ENCODE data around the gene NEU1. TPM values are rescaled to one million over a fixed set of nuclear protein-coding genes. Genes with fewer than 3 reads are reported as not detected.
"Not testable (repeated sequence)": the region's sequence is repeated elsewhere in the genome, so short reads cannot be mapped to it uniquely, and the experiment has no call there.

Gene NEU1
- total RNA-seq, 6 experiments from 2014 or later, result 35.8 to 48.6 (median 40.9) TPM

DNA sequence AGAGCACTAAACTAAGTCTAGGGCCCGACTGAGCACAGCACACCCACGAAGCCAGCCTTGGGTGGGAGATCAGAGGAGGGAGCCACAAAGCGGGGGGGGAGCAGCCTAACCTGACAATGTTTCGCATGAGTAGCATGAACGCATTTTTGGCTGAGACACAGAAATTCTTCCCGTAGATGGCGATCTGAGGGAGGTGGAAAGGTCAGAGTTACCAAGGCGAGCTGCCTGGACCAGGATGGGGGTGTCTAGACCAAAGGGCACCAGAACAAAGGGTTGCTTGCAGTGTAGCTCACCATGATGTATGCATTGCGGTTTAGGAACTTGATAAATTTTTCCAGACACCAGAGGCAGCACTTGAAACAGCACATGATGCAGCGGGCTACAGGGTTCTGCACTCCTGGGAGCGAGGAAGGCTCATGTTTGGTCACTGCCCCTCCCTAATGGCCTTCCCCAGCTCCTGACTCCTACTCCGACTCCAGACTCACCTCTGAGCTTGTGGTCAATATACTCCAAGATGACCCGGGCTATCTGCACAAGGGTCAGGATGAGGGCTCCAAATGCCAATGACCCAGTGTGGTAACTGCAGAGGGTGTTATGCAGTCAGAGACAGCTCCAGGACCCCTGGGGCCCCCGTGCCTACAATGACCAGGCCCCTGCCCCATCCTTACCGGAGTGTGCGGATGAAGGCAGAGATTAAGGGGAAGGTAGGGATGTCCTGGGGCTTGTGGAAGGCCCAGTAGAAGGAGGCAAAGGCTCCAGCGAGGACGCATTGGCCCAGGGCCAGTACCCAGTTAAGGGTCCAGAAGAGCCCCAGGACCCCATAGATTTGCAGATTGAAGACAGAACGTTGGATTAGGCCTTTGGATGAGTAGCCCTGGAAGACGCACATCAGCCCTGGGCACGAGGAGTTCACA is 2.8 kb upstream of the NEU1 start:
- DNase-seq, result no peak
- Mint-ChIP-seq H3K9me3 (no peaks in the 10 kb centered on the region), H3K36me3 (ENCODE audit: low read depth) (no peaks in the 10 kb centered on the region), H3K4me1 (ENCODE audit: low read depth) (peaks cover 25% of the 10 kb centered on the region), H3K4me3 (no peak overlapping the region), H3K27ac (no peak overlapping the region), H3K27me3 (ENCODE audit: insufficient read depth) (peaks cover 6% of the 10 kb centered on the region)
- TF ChIP-seq, protein P1, sequence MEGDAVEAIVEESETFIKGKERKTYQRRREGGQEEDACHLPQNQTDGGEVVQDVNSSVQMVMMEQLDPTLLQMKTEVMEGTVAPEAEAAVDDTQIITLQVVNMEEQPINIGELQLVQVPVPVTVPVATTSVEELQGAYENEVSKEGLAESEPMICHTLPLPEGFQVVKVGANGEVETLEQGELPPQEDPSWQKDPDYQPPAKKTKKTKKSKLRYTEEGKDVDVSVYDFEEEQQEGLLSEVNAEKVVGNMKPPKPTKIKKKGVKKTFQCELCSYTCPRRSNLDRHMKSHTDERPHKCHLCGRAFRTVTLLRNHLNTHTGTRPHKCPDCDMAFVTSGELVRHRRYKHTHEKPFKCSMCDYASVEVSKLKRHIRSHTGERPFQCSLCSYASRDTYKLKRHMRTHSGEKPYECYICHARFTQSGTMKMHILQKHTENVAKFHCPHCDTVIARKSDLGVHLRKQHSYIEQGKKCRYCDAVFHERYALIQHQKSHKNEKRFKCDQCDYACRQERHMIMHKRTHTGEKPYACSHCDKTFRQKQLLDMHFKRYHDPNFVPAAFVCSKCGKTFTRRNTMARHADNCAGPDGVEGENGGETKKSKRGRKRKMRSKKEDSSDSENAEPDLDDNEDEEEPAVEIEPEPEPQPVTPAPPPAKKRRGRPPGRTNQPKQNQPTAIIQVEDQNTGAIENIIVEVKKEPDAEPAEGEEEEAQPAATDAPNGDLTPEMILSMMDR (IDR thresholded peaks at IDR 0.05), result no peak

DNA sequence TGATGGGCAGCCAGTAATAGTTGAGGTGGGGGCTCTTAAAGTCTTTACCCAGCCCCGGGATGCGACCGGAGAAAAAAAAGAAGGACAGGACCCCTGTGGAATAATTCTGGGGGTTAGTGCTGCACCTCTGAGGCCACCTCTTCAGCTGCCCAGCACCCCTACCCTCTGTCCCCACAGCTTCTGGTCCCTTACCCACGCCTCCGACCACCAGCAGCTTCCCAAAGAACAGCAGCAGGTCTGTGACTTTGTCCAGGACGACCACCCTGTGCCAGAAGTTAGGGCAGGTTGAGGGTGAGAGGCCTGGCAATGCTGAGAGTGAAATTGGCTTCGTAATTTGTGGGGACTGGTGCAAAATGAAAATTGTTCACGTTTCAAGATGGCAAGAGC is 2.2 kb upstream of the NEU1 start:
- H3K36me3 Mint-ChIP-seq (ENCODE audit: low read depth), result no peaks in the 10 kb centered on the region
- H3K4me3 Mint-ChIP-seq, result no peak overlapping the region; the same call in 1 of the 2 replicates
- peaks cover 6% of the 10 kb centered on the region for H3K27me3 Mint-ChIP-seq (ENCODE audit: insufficient read depth)
- peaks cover 25% of the 10 kb centered on the region for H3K4me1 Mint-ChIP-seq (ENCODE audit: low read depth)
- no peak overlapping the region for H3K27ac Mint-ChIP-seq
- no peaks in the 10 kb centered on the region for H3K9me3 Mint-ChIP-seq
- no peak for DNase-seq
- TF ChIP-seq, protein P1 (IDR thresholded peaks at IDR 0.05), result no peak

DNA sequence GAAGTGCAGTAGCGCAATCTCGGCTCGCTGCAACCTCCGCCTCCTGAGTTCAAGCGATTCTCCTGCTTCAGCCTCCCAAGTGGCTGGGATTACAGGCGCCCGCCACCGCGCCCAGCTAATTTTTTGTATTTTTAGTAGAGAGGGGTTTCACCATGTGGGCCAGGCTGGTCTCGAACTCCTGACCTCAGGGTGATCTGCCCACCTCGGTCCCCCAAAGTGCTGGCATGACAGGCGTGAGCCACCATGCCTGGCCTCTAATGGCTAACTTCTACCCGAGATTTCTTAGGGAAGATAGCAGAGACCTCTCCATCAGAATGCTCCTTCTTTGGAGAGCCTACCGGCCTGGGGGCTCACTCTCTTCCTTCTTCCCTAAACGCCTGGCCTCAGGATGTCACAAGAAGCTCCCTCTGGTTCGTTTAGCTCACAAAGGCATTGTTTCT is 1.5 kb upstream of the NEU1 start:
- Mint-ChIP-seq H3K27ac (peak overlapping the region; percentile 85), H3K4me1 (ENCODE audit: low read depth) (peaks cover 25% of the 10 kb centered on the region), H3K4me3 (peak overlapping the region; percentile 98)
- DNase-seq; H3K9me3 Mint-ChIP-seq; H3K36me3 Mint-ChIP-seq (ENCODE audit: low read depth); H3K27me3 Mint-ChIP-seq (ENCODE audit: insufficient read depth): not testable (repeated sequence)
- TF ChIP-seq, protein P1 (IDR thresholded peaks at IDR 0.05), result peak; percentile 15; the same call in 1 of the 2 replicates

DNA sequence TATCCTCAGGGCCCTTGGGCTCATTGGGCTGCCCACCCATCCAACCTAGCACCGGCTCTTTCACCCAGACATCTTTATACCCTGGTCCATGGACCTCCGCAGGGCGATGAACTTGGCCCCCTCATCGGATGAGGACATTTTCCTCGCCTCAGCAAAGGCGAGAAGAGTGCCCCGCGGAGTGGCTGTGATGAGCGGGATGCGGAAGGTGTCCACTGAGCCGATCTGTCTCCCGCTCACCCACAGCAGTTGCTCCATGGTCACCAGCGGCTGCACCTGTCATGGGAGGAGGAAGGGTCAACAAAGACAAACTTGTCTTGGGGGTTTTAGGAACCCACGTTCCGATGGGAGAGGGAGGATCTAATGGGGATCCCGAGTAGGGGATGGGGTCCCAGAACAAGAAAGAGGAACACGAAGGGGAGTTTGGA is 690 bp downstream of the NEU1 start:
- Mint-ChIP-seq H3K27me3 (ENCODE audit: insufficient read depth) (peaks cover 3% of the 10 kb centered on the region), H3K9me3 (no peaks in the 10 kb centered on the region), H3K4me3 (peak overlapping the region; percentile 98), H3K4me1 (ENCODE audit: low read depth) (peaks cover 25% of the 10 kb centered on the region), H3K27ac (peak overlapping the region; percentile 85), H3K36me3 (ENCODE audit: low read depth) (no peaks in the 10 kb centered on the region)
- TF ChIP-seq, protein P1 (IDR thresholded peaks at IDR 0.05), result no peak
- no peak for DNase-seq

DNA sequence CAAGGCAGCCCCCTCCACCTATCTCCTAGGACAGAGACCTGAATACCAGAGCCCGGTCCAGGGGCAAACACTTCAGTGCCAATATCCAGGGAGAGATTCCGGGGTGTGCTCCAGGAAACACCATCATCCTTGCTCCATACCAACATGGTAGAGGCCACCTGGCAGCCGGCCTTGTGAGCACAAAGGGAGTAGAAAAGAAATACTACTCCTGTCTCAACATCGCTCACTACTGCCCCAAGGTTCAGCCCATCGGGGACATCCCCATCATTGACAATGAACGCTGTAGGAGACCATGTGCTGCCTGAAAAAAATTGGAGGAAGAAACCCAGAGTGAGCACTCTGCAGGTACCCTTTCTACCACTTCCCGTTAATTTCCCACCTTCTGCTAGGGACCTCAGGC is 1.5 kb downstream of the NEU1 start:
- H3K27me3 Mint-ChIP-seq (ENCODE audit: insufficient read depth), result peaks cover 3% of the 10 kb centered on the region
- peak overlapping the region; percentile 98; the same call in 1 of the 2 replicates for H3K4me3 Mint-ChIP-seq
- TF ChIP-seq, protein P1 (IDR thresholded peaks at IDR 0.05), result no peak
- H3K9me3 Mint-ChIP-seq, result no peaks in the 10 kb centered on the region
- no peaks in the 10 kb centered on the region for H3K36me3 Mint-ChIP-seq (ENCODE audit: low read depth)
- no peak overlapping the region for H3K27ac Mint-ChIP-seq
- DNase-seq, result no peak
- peaks cover 25% of the 10 kb centered on the region for H3K4me1 Mint-ChIP-seq (ENCODE audit: low read depth)

All from HFFc6 (cell line).